GM12865 (cell line): Measurements from ENCODE around the gene PIP5K1A.

Source experiments
- DNase-seq: peaks from one replicate; pipeline ENCODE4 v3.0.0; 2010; ENCODE audit warnings: low read depth
- H3K4me3 ChIP-seq: 2 replicates; pipeline ENCODE4 v1.5.1; 2011; ENCODE audit warnings: mild to moderate bottlenecking, low read depth, low read length, control low read depth
- TF ChIP-seq, protein P1 (sequence below): IDR thresholded peaks from 2 replicates; pipeline ENCODE4 v1.5.1; 2011; ENCODE audit warnings: low read length, control low read depth, low read depth, inconsistent platforms; ENCODE audit not compliant: insufficient read depth; ENCODE audit errors: missing control alignments

The PIP5K1A gene

GRCh38 chr1:151237678-151238466 lies 39.5 kb downstream of the PIP5K1A start:
- TF ChIP-seq, protein P1, sequence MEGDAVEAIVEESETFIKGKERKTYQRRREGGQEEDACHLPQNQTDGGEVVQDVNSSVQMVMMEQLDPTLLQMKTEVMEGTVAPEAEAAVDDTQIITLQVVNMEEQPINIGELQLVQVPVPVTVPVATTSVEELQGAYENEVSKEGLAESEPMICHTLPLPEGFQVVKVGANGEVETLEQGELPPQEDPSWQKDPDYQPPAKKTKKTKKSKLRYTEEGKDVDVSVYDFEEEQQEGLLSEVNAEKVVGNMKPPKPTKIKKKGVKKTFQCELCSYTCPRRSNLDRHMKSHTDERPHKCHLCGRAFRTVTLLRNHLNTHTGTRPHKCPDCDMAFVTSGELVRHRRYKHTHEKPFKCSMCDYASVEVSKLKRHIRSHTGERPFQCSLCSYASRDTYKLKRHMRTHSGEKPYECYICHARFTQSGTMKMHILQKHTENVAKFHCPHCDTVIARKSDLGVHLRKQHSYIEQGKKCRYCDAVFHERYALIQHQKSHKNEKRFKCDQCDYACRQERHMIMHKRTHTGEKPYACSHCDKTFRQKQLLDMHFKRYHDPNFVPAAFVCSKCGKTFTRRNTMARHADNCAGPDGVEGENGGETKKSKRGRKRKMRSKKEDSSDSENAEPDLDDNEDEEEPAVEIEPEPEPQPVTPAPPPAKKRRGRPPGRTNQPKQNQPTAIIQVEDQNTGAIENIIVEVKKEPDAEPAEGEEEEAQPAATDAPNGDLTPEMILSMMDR: no peak
- DNase-seq: peak; percentile 39
- H3K4me3 ChIP-seq: no peak overlapping the region

DNA sequence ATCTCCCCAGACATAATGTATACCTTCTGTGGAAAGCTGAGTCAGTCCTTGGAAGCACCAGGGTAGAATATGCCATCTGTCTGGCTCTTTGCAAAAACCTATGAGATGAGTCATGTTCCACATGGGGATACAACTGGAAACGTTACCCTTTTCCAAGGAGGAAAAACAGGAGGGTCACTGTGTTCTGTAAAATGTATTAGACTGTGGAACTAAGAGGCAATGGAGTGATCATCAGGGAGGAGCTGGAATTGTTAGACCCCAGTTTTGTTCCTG lies 40.1 kb downstream of the PIP5K1A start:
- no peak for DNase-seq
- TF ChIP-seq, protein P1: no peak

DNA sequence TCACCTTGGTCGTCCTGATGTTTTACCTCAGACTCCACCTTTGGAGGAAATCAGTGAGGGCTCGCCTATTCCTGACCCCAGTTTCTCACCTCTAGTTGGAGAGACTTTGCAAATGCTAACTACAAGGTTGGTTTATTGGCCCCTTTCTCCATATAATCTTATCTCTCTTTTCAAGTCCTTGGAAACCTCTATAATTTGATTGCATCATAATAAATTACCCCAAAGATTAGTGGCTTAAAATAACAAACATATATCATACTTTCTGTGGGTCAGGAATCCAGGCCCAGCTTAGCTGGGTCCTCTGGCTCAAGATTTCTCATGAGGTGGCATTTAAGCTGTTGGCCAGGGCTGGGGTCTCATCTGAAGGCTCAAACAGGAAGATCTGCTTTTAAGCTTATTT lies 44.1 kb downstream of the PIP5K1A start:
- H3K4me3 ChIP-seq: no peak overlapping the region
- no peak for DNase-seq
- TF ChIP-seq, protein P1: no peak

More for the DNA sequence above, 40.1 kb downstream of the PIP5K1A start:
- no peak overlapping the region for H3K4me3 ChIP-seq

- H3K4me3 ChIP-seq: no peak overlapping the region
These were observed 45.4 kb downstream of the PIP5K1A start for GRCh38 chr1:151243683-151244216.

DNA sequence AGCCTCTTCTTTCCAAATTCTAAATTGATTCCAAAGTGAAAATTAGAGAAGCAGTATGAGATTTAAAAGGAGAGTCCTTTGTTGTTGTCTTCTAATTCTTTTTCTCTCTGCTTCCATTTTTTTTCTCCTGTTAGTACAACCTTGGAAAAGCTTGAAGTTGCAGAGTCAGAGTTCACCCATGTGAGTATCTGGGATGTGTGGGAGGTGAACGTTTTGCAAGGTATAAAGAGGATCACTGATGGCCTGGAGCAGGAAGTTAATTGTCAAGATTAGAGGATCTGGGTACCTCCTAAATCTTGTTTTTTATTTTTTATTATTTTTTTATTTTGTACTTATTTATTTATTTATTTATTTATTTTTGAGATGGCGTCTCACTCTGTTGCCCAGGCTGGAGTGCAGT lies 48.4 kb downstream of the PIP5K1A start:
- no peak for DNase-seq
- H3K4me3 ChIP-seq: no peak overlapping the region
- TF ChIP-seq, protein P1: no peak

More at GRCh38 chr1:151243683-151244216, 45.4 kb downstream of the PIP5K1A start:
- TF ChIP-seq, protein P1: no peak
- DNase-seq: no peak

DNA sequence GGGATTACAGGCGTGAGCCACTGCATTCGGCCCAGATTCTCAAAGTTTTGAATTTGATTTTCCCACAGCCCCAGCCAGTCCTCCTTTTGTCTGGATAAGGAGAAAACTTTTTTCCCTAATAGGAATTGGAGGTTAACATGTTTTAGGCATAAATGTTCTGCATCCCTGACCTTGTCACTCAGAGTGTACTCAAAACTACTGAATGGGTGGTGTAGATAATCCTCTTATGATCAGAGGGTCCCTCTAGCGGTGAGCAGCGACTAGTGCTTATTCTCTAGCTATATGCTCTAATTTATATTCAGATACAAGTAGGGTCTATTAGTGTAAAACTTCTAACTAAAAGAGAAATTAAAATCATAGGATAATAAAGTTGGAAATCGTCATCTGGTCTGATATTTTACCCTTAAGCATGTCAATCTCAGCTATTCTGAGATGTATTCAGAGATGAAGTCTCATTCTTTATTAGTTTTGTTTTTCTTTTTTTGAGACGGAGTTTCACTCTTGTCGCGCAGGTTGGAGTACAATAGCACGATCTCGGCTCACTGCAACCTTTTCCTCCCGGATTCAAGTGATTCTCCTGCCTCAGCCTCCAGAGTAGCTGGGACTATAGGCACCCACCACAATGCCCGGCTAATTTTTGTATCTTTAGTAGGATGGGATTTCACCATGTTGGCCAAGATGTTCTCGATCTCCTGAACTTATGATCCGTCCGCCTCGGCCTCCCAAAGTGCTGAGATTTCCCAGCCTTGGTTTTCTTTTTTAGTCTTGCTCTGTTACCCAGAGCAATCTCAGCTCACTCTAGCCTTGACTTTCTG lies 53.5 kb downstream of the PIP5K1A start:
- TF ChIP-seq, protein P1: peak; percentile 90
- H3K4me3 ChIP-seq: no peak overlapping the region
- peak; percentile 89 for DNase-seq
